ENCODE measurements around the gene SNAPC2. TPM values are rescaled to one million over a fixed set of nuclear protein-coding genes. Genes with fewer than 3 reads are reported as not detected.

Gene SNAPC2
- total and polyA plus RNA-seq, 2 of the 13 experiments (the other 11 are each of a cell fraction or from before 2014, with no cell fraction given), result 10.2 to 12.7 TPM

GRCh38 chr19:7916103-7916954 lies 3.8 kb upstream of the SNAPC2 start (continued):
- TF ChIP-seq ZXDC (CRISPR knock-in tag; IDR thresholded peaks at IDR 0.05) (0 out of 2 replicates have a peak, but pooled peaks have one; percentile 62), ARNTL (CRISPR knock-in tag; IDR thresholded peaks at IDR 0.05) (0 out of 2 replicates have a peak, but pooled peaks have one; percentile 38), ZNF101 (CRISPR knock-in tag; IDR thresholded peaks at IDR 0.05; ENCODE audit: borderline replicate concordance, low read depth) (0 out of 2 replicates have a peak, but pooled peaks have one; percentile 89), ZNF224 (CRISPR knock-in tag; IDR thresholded peaks at IDR 0.05) (no peak), ZNF570 (CRISPR knock-in tag; IDR thresholded peaks at IDR 0.05; ENCODE audit: borderline replicate concordance) (0 out of 2 replicates have a peak, but pooled peaks have one; percentile 45), MAFG (CRISPR knock-in tag; IDR thresholded peaks at IDR 0.05) (0 out of 2 replicates have a peak, but pooled peaks have one; percentile 28), MAX (IDR thresholded peaks at IDR 0.05) (peak; percentile 77), ZNF556 (CRISPR knock-in tag; IDR thresholded peaks at IDR 0.05; ENCODE audit: borderline replicate concordance) (peak; percentile 70; the same call in 1 of the 2 replicates), ZNF501 (CRISPR knock-in tag; IDR thresholded peaks at IDR 0.05) (0 out of 2 replicates have a peak, but pooled peaks have one; percentile 9), PAWR (CRISPR knock-in tag; IDR thresholded peaks at IDR 0.05; ENCODE audit: borderline replicate concordance) (no peak), HOXD1 (CRISPR knock-in tag; IDR thresholded peaks at IDR 0.05) (peak; percentile 75; the same call in 1 of the 2 replicates), EED (CRISPR knock-in tag; IDR thresholded peaks at IDR 0.05) (peak; percentile 18), HBP1 (CRISPR knock-in tag; IDR thresholded peaks at IDR 0.05; ENCODE audit: low read depth) (no peak), ZFYVE20 (CRISPR knock-in tag; IDR thresholded peaks at IDR 0.05; ENCODE audit: borderline replicate concordance, low read depth) (no peak), ZNF10 (CRISPR knock-in tag; IDR thresholded peaks at IDR 0.05; ENCODE audit: borderline replicate concordance, low read depth) (no peak), SAFB2 (CRISPR knock-in tag; IDR thresholded peaks at IDR 0.05; ENCODE audit: borderline replicate concordance, low read depth) (peak; percentile 43; the same call in 1 of the 2 replicates), ZNF446 (CRISPR knock-in tag; IDR thresholded peaks at IDR 0.05) (0 out of 2 replicates have a peak, but pooled peaks have one; percentile 50), FOXO1 (CRISPR knock-in tag; IDR thresholded peaks at IDR 0.05) (0 out of 2 replicates have a peak, but pooled peaks have one; percentile 9), ZNF776 (CRISPR knock-in tag; IDR thresholded peaks at IDR 0.05) (peak; percentile 77; the same call in 1 of the 2 replicates), ZNF30 (CRISPR knock-in tag; IDR thresholded peaks at IDR 0.05) (no peak)
- TF ChIP-seq, protein P1, sequence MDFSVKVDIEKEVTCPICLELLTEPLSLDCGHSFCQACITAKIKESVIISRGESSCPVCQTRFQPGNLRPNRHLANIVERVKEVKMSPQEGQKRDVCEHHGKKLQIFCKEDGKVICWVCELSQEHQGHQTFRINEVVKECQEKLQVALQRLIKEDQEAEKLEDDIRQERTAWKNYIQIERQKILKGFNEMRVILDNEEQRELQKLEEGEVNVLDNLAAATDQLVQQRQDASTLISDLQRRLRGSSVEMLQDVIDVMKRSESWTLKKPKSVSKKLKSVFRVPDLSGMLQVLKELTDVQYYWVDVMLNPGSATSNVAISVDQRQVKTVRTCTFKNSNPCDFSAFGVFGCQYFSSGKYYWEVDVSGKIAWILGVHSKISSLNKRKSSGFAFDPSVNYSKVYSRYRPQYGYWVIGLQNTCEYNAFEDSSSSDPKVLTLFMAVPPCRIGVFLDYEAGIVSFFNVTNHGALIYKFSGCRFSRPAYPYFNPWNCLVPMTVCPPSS (IDR thresholded peaks at IDR 0.05), result no peak
- TF ChIP-seq, protein P2, sequence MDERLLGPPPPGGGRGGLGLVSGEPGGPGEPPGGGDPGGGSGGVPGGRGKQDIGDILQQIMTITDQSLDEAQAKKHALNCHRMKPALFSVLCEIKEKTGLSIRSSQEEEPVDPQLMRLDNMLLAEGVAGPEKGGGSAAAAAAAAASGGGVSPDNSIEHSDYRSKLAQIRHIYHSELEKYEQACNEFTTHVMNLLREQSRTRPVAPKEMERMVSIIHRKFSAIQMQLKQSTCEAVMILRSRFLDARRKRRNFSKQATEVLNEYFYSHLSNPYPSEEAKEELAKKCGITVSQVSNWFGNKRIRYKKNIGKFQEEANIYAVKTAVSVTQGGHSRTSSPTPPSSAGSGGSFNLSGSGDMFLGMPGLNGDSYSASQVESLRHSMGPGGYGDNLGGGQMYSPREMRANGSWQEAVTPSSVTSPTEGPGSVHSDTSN (CRISPR knock-in tag; IDR thresholded peaks at IDR 0.05), result no peak
